WTC11 (cell line): Measurements from ENCODE around the gene CRTC2.
"Not testable (repeated sequence)": the region's sequence is repeated elsewhere in the genome, so short reads cannot be mapped to it uniquely, and the experiment has no call there.

Experiments used
- AFF4 ChIP-seq: sonication (generic); formaldehyde crosslinking; IDR thresholded peaks from 2 replicates; pipeline ENCODE4 v1.8.1; 2023; ENCODE audit warnings: mild to moderate bottlenecking, missing genetic modification reagents, borderline replicate concordance
- CTCF ChIP-seq: fragments of 200-600 bp; IDR thresholded peaks from 2 replicates; pipeline ENCODE4 v1.8.0; 2022; ENCODE audit warnings: antibody characterized with exemption
- ELF4 ChIP-seq: sonication (generic); formaldehyde crosslinking; IDR thresholded peaks from 2 replicates; pipeline ENCODE4 v1.8.1; 2022; ENCODE audit warnings: low read depth, mild to moderate bottlenecking, moderate library complexity, missing genetic modification reagents
- ESRRA ChIP-seq: sonication (generic); formaldehyde crosslinking; IDR thresholded peaks from 2 replicates; pipeline ENCODE4 v1.8.1; 2022; ENCODE audit warnings: mild to moderate bottlenecking, missing genetic modification reagents, borderline replicate concordance
- NFYB ChIP-seq: sonication (generic); formaldehyde crosslinking; conservative IDR thresholded peaks from 2 replicates; pipeline ENCODE4 v1.8.0; 2022; ENCODE audit warnings: low read depth, missing genetic modification reagents
- PREB ChIP-seq: sonication (generic); formaldehyde crosslinking; IDR thresholded peaks from 2 replicates; pipeline ENCODE4 v1.8.1; 2022; ENCODE audit warnings: mild to moderate bottlenecking, missing genetic modification reagents, moderate library complexity, borderline replicate concordance
- SOX15 ChIP-seq: fragments of 250-450 bp; sonication (Bioruptor Pico); IDR thresholded peaks from 2 replicates; pipeline ENCODE4 v1.9.0; 2021; ENCODE audit warnings: mild to moderate bottlenecking
- TCF7 ChIP-seq: sonication (generic); formaldehyde crosslinking; IDR thresholded peaks from 2 replicates; pipeline ENCODE4 v1.8.0; 2022; ENCODE audit warnings: mild to moderate bottlenecking, low read depth, missing genetic modification reagents, moderate library complexity
- TEAD1 ChIP-seq: sonication (generic); formaldehyde crosslinking; IDR thresholded peaks from 2 replicates; pipeline ENCODE4 v1.8.0; 2022; ENCODE audit warnings: mild to moderate bottlenecking, missing genetic modification reagents
- ZNF281 ChIP-seq: sonication (generic); formaldehyde crosslinking; IDR thresholded peaks from 2 replicates; pipeline ENCODE4 v1.8.0; 2023; ENCODE audit warnings: mild to moderate bottlenecking, missing genetic modification reagents
- ZNF396 ChIP-seq: fragments of 250-450 bp; sonication (Bioruptor Pico); IDR thresholded peaks from 2 replicates; pipeline ENCODE4 v1.8.0; 2021; ENCODE audit warnings: mild to moderate bottlenecking, moderate library complexity, borderline replicate concordance
- ZNF416 ChIP-seq: fragments of 250-450 bp; sonication (Bioruptor Pico); IDR thresholded peaks from 2 replicates; pipeline ENCODE4 v1.9.0; 2021; ENCODE audit warnings: mild to moderate bottlenecking, inconsistent platforms

GRCh38 chr1:153996882-153997281, 38.5 kb upstream of the CRTC2 start:
- TF ChIP-seq AFF4; ELF4 (CRISPR knock-in tag); CTCF; ZNF416 (CRISPR knock-in tag); NFYB; ZNF396 (CRISPR knock-in tag); SOX15; ESRRA (CRISPR knock-in tag); ZNF281 (CRISPR knock-in tag); TEAD1 (CRISPR knock-in tag); PREB (CRISPR knock-in tag); TCF7: not testable (repeated sequence)
